Measurements from ENCODE around the gene PTPRG. TPM values are rescaled to one million over a fixed set of nuclear protein-coding genes. Genes with fewer than 3 reads are reported as not detected.

The PTPRG gene
- total and polyA plus RNA-seq, 10 of the 15 experiments (the other 5 are each of a cell fraction or from before 2014, with no cell fraction given) = 0.29 to 20.7 (median 1.4) TPM

- POLR2A ChIA-PET = interaction anchor here (0.5 kb wide), 1 partner anchor 51 kb away, joined by 6 read pairs; no protein-coding TSS in a partner anchor
- FAIRE-seq = no peak
- SMC1A ChIA-PET (ENCODE audit: uncharacterized antibody, unreplicated experiment) = interaction anchor here (1.5 to 2.8 kb wide), 3 partner anchors 11 to 54 kb away, joined by 3 to 19 read pairs (median 5); no protein-coding TSS in a partner anchor
- ATAC-seq = no peak
- Histone ChIP-seq H3K36me3 (ENCODE audit: control insufficient read depth in 2 of 2, insufficient read depth in 2 of 2, low read length in 1 of 2) (no peaks in the 10 kb centered on the region), H3K79me2 (ENCODE audit: control insufficient read depth, insufficient read depth, low read length) (no peaks in the 10 kb centered on the region), H3K4me1 (ENCODE audit: control insufficient read depth, insufficient read depth, low read length) (no peaks in the 10 kb centered on the region), H3K9ac (ENCODE audit: control insufficient read depth, insufficient read depth, low read length) (no peak overlapping the region), H3K4me3 (no peak overlapping the region), H3K9me3 (replicated peaks; ENCODE audit: control insufficient read depth, insufficient read depth, low read length) (no peaks in the 10 kb centered on the region), H3K27me3 (replicated peaks in 1 of 2; ENCODE audit: control insufficient read depth in 2 of 2, insufficient read depth in 2 of 2, low read length in 1 of 2) (peaks cover 0 to 3% of the 10 kb centered on the region in 2 experiments; a peak in 2 of 4 replicates), H3K4me2 (ENCODE audit: control insufficient read depth, insufficient read depth) (no peak overlapping the region), H3K27ac (ENCODE audit: control insufficient read depth, insufficient read depth) (no peak overlapping the region), H2AFZ (ENCODE audit: control insufficient read depth, low read depth, low read length) (no peak overlapping the region), H4K20me1 (ENCODE audit: control insufficient read depth, insufficient read depth) (no peaks in the 10 kb centered on the region)
- 48% methylated on average over 5 of the region's 6 CpGs for WGBS (ENCODE audit: insufficient coverage, insufficient replicate concordance, low lambda C conversion rate, missing lambda C conversion rate)
- DNase-seq (ENCODE audit: low read depth, low spot score) = no peak
- RAD21 ChIA-PET (ENCODE audit: unreplicated experiment) = no interaction called here
- no TSS peak for BruUV-seq (replicated peaks)
- CTCF ChIA-PET = interaction anchor here (2.3 kb wide), 1 partner anchor 40 kb away, joined by 6 read pairs; no protein-coding TSS in a partner anchor
- intact Hi-C loops (cut with micrococcal nuclease; ENCODE audit: unreplicated experiment) = no loop called here
- in situ Hi-C loops (cut with MboI) = no loop called here
- TF ChIP-seq MXI1 (IDR thresholded peaks at IDR 0.05; ENCODE audit: low read depth, low read length) (no peak), PBX3 (IDR thresholded peaks at IDR 0.05; ENCODE audit: insufficient replicate concordance, low read depth, low read length) (no peak), NR2C1 (IDR thresholded peaks at IDR 0.05) (no peak), ATF7 (IDR thresholded peaks at IDR 0.05; ENCODE audit: low read depth) (no peak), ZBTB4 (CRISPR knock-in tag; IDR thresholded peaks at IDR 0.05) (no peak), GABPA (IDR thresholded peaks at IDR 0.05; ENCODE audit: low read depth) (no peak), NRF1 (conservative IDR thresholded peaks at IDR 0.05; ENCODE audit: low read depth, low read length) (no peak), MYC (IDR thresholded peaks at IDR 0.05; ENCODE audit: insufficient read depth, insufficient read length, insufficient replicate concordance, low read length, severe bottlenecking) (no peak), RAD21 (IDR thresholded peaks at IDR 0.05; ENCODE audit: insufficient read depth, low read depth, low read length) (no peak), WRNIP1 (IDR thresholded peaks at IDR 0.05; ENCODE audit: borderline replicate concordance, low read depth, low read length) (no peak)
These were observed 57.5 kb downstream of the PTPRG start for GRCh38 chr3:61618871-61619270.
